Hypothalamus (tissue), 51 donors: Measurements from ENCODE around the gene PTPRR.
"Not testable (repeated sequence)": the region's sequence is repeated elsewhere in the genome, so short reads cannot be mapped to it uniquely, and the experiment has no call there.

Source experiments
- DNase-seq, 51 donors: peaks; one replicate each; lab custom pipeline; 2025; lab: John Stamatoyannopoulos, UW

PTPRR gene

DNA sequence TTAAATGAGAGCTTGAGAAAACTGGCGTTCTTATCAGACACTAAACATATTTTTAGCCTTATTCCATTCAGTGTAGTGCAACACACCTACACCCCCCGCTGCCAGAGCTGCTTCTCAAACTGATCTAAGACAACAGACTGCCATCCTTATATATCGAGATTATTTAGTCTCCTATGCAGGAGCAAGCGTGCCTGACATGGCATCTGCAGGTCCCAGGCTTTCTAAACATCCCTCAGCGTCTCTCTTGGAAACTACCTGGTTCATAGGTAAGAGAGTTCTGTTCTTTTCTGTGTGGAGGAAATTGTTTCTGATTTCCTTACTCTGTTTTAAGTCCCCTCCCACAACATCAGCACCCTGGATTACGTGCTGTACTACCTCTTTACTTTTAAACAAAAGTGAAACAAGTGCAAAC lies 166.2 kb downstream of the PTPRR start:
- DNase-seq = peak in 1 of 51 donors; percentile 2

GRCh38 chr12:70752327-70752726 lies 168.2 kb downstream of the PTPRR start:
- no peak for DNase-seq

GRCh38 chr12:70749931-70750330 lies 170.6 kb downstream of the PTPRR start:
- no peak for DNase-seq

DNA sequence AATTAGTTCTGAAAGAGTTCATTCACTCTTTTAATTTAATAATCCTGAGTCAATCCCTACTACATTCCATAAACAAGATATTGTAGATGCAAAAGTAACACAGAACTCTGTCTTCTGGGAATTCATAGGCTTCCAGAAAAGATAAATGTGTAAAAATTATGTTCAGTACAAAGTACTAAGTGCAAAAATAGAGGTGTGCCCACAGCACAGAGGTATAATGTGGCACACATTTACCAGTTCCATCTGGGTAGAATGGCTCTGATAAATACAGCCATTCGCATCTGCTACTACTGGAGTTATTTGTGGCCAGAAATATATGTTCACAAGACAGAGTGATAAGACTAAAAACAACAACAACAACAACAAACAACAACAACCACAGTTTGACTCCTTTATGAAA lies 171.7 kb downstream of the PTPRR start:
- no peak for DNase-seq

- no peak for DNase-seq
Measured at GRCh38 chr12:70747445-70748260, 172.9 kb downstream of the PTPRR start.

DNA sequence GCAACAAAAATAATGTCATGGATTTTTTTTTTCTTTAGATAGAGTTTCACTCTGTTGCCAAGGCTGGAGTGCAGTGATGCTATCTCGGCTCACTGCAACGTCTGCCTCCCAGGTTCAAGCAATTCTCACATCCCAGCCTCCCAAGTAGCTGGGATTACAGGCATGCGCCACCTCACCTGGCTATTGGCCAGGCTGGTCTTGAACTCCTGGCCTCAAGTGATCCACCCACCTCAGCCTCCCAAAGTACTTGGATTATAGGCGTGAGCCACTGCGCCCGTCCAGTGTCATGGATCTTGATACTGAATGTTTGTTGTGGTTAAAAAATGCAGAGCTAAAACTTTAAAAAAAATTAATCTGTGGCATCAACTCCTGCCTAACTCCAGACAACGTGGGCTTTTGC lies 175.5 kb downstream of the PTPRR start:
- DNase-seq = no peak

DNA sequence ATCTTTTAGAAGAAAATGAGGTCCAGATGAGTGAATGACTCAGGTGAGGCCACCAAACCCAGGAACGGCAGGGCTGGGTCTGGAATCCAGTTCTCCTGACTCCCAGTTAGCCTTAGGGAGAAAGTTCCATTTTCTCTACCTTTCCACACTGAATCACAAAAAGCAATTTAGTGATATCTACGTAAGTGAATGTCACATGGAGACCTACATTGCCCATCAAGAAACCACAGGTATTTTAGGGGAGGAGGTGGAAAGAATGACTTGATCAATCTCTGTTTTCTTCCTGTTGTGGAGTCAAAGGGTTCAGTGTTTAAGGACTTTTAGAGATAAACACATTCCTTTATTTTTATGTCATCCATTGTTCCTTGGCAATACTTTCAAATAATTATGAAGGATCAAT lies 176.4 kb downstream of the PTPRR start:
- DNase-seq = no peak

GRCh38 chr12:70741256-70741655 lies 179.3 kb downstream of the PTPRR start:
- DNase-seq = no peak

DNA sequence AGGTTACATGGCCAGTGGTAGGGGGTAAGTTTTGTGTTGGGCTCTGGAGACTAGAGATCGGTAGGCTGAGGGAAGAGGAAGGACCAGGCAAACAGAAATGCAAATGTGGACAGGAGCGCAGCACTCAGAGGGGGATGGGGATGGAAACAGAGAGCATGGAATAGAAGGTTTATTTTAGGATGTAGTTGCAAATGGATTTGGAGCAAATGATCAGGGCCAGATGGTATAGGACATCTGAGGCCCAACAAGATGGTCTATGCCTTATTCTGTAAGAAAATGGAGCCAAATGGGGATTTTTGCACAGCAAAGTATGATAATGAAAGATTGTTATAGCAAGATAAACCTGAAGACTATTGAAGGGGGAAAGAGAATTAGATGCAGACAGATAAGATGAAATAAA lies 180.8 kb downstream of the PTPRR start:
- no peak for DNase-seq

DNA sequence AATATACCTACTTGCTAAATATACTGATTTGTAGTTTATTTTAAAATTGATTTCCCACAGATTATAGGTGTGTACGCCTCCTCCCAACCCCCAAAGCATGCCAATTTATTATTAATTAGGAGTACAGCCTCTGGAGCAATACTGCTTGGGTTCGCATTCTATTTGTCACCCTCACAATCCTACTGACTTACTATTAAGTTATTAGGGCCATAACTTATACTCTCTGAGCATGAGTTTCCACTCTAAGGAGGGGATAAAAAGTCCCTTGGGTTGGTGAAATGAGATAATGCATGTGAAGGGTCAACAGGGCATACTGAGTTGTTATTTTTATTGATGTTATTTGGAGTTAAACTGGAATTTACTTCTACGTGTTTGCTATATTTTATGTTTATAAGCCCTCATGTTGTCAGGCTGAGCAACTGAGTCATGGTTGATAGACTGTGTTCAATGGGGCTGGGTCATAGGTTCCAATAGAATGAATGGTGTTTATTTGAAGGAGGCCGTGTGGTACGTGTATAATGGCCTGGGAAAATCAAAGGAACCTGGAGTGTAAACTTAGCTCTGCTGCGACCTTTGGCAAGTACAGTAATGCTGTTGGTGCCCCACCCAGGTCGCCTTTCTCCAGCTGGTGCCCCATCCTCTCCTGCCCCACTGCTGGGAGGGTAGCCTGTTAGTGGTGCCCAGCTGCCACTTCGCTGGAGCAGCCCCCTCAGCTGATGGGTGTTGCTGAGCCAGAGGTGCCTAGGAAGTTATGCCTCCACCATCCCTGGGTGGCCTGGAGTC lies 184.0 kb downstream of the PTPRR start:
- no peak for DNase-seq

DNA sequence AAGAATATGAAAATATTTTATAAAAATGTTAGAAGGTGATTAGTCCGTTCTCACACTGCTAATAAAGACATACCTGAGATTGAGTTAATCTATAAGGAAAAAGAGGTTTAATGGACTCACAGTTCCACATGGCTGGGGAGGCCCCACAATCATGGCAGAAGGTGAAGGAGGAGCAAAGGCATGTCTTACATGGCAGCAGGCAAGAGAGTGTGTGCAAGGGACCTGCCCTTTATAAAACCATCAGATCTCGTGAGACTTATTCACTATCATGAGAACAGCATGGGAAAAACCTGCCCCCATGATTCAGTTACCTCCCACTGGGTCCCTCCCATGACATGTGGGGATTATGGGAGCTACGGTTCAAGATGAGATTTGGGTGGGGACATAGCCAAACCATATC lies 185.3 kb downstream of the PTPRR start:
- not testable (repeated sequence) for DNase-seq

DNA sequence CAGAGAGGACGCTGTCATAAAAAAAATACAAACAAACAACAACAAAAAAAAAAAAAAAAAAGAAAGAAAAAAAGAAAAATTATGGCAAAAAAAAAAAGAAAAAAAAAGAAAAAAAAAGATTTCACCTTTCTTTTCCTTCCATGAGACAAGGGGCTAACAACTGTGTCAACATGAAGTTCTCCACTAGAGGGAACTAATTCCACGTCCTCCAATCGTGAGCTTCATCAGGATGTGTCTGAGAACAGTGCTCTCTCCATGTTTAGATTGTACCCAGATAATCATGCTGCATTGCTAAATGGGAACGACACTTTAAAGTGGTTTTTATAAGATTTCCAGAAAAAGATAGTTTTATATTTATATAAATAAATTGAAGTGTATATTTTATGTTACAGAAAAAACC lies 187.2 kb downstream of the PTPRR start:
- DNase-seq = peak in 13 of 51 donors; percentile 0 to 80 (median 9)

- no peak for DNase-seq
Measured at GRCh38 chr12:70732287-70732686, 188.3 kb downstream of the PTPRR start.

- DNase-seq = no peak
Measured at GRCh38 chr12:70730675-70731180, 189.8 kb downstream of the PTPRR start.

DNA sequence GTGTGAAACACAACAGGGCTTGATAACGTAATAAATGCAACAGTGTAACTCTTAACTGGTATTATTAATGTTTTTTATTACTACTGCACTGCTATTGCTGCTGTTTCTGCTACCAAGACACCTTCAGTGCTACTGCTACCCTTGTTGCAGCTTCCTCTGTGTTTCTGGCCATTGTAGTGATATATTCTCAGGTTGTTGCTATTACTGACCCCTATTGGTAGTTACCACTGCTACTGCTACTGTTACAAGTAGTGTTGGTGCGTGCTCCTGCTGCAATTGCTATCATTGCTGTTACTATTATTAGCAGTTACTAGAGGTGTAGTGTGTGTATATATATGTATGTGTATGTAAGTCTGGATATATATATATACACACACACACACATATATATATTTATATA lies 196.1 kb downstream of the PTPRR start:
- DNase-seq = no peak

GRCh38 chr12:70722584-70723343 lies 197.8 kb downstream of the PTPRR start:
- no peak for DNase-seq

GRCh38 chr12:70721656-70722357 lies 198.7 kb downstream of the PTPRR start:
- no peak for DNase-seq

DNA sequence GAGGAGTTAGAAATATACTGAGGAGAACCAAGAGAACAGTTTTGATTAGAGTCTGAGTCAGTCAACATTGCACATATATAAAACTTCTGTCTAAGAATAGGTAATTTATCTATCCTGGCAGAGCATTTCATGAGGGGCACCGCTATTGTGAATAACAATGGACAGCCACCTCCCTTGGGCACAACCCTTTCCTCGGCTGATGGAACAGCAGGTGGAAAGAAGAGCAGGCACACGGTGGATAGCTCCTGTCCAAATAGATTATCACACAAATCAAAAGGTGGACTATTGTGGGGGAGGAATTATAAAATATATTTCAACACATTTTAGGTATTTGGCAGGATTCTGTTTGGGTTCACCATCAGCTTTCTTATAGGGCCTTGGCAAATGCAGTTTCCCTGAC lies 199.3 kb downstream of the PTPRR start:
- DNase-seq = no peak

DNA sequence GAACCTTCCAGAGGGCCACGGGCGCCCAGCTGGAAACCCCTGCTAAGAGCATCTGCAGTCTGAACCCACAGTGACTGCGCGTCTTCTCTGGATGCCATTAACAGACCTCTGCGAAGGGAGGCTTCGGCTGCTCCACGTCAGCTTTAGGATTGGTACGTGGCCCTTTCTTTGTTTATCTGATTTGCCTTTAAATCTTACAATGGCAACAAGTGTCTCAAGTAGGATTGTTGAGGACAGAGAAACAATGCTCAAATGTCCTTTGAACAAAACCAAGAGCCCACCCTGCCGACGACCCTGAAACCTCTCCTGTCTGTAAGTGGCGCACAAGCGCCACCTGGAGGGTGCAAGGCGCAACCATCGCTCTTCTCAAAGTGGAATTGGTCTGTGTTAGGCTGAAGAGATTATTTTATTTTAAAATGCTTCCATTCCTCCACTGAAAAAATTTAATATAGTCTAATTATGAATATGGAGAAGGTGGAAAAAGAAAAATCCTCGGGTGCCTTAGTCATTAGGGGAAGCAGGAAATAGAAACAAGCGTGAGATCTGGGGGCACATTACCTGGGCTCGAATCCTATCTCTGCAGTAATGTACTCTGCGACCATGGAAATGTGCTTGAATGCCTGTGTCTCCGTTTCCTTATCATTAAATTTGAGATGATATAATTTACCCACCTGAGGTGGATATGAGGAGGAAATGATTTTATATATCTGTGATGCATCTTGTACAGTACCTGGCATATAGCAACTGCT lies 200.7 kb downstream of the PTPRR start:
- DNase-seq = peak in 30 of 51 donors; percentile 1 to 72 (median 25)

DNA sequence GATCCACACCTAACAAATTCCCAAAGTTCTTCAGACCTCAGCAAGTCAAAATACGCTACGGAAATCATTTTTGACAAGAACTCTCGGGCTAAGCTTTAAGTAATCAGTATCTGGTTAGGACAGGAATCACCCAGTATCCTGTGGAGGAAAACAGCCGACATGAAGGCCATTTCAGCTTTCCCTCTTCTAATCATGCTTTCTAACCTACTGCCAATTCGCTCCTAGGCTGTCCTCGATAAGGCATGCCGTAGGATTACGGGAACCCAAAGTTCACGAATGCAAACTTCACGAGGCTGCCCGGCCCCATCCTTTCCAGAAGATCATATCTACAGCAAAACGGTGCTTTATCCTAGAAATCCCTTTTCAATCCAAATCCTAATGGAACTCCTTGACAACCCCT lies 201.5 kb downstream of the PTPRR start:
- peak in 1 of 51 donors; percentile 1 for DNase-seq
